GM19397 (cell line): ENCODE data around the gene MACROH2A1.

Source experiments
- ATAC-seq: cut with Tn5 transposase; IDR thresholded peaks from one replicate; pipeline ENCODE4 v1.9.1; 2021; ENCODE audit warnings: mild to moderate bottlenecking, moderate library complexity; ENCODE audit not compliant: unreplicated experiment

Gene MACROH2A1

GRCh38 chr5:135398855-135399793, at the start of gene MACROH2A1:
TSS of gene MACROH2A1 (minus strand) at chr5:135399231. CDS start at chr5:135389093, 10,138 bp downstream.
- peak; percentile 87 for ATAC-seq

- ATAC-seq, result no peak
Observed at GRCh38 chr5:135448071-135448739, 49.2 kb upstream of the MACROH2A1 start.

- ATAC-seq, result no peak
Observed at GRCh38 chr5:135447298-135447929, 48.4 kb upstream of the MACROH2A1 start, which contains the start of gene DCANP1. TSS of gene DCANP1 (minus strand) at chr5:135447348. CDS start at chr5:135447108, 240 bp downstream.

- ATAC-seq, result no peak
Observed at GRCh38 chr5:135446615-135447014, 47.6 kb upstream of the MACROH2A1 start.

GRCh38 chr5:135446206-135446605, 47.2 kb upstream of the MACROH2A1 start:
- ATAC-seq, result no peak

GRCh38 chr5:135445306-135445985, 46.4 kb upstream of the MACROH2A1 start:
- no peak for ATAC-seq

- ATAC-seq, result no peak
Observed at GRCh38 chr5:135444881-135445280, 45.9 kb upstream of the MACROH2A1 start.

- no peak for ATAC-seq
Observed at GRCh38 chr5:135444360-135444759, 45.3 kb upstream of the MACROH2A1 start.

- ATAC-seq, result no peak
Observed at GRCh38 chr5:135443161-135443960, 44.3 kb upstream of the MACROH2A1 start.

GRCh38 chr5:135442431-135443160, 43.6 kb upstream of the MACROH2A1 start:
- ATAC-seq, result no peak

GRCh38 chr5:135441919-135442318, 42.9 kb upstream of the MACROH2A1 start:
- no peak for ATAC-seq

GRCh38 chr5:135441350-135441831, 42.4 kb upstream of the MACROH2A1 start:
- ATAC-seq, result no peak

- no peak for ATAC-seq
Observed at GRCh38 chr5:135440916-135441315, 41.9 kb upstream of the MACROH2A1 start.

GRCh38 chr5:135439231-135440205, 40.5 kb upstream of the MACROH2A1 start:
- ATAC-seq, result no peak

- no peak for ATAC-seq
Observed at GRCh38 chr5:135438636-135439221, 39.7 kb upstream of the MACROH2A1 start.

GRCh38 chr5:135437796-135438560, 38.9 kb upstream of the MACROH2A1 start:
- no peak for ATAC-seq

- no peak for ATAC-seq
Observed at GRCh38 chr5:135437422-135437795, 38.4 kb upstream of the MACROH2A1 start.
